IMR-90 (cell line): ENCODE measurements around the gene PRR36. TPM values are rescaled to one million over a fixed set of nuclear protein-coding genes. Genes with fewer than 3 reads are reported as not detected.

Source experiments
- ATAC-seq: fragments of 200-7000 bp; cut with Tn5 transposase; 2 replicates; pipeline ENCODE4 v1.9.1; 2020; ENCODE audit warnings: low read depth, mild to moderate bottlenecking, moderate library complexity
- BruUV-seq: library from RNA; stranded (reverse); fragments of 400-500 nt; replicated peaks from 2 replicates; lab custom pipeline; 2021; lab: Mats Ljungman, UMichigan
- CTCF ChIA-PET: fragments of 300-600 bp; formaldehyde crosslinking; extraction: SDS; loops from one replicate; lab custom pipeline; 2021; ENCODE audit warnings: antibody characterized with exemption; lab: Yijun Ruan, JAX
- POLR2A ChIA-PET: fragments of 300-600 bp; sonication (Branson Sonifier 250); formaldehyde crosslinking; loops from one replicate; lab custom pipeline; 2022; ENCODE audit warnings: antibody characterized with exemption; ENCODE audit not compliant: unreplicated experiment; lab: Charles Lee
- DNase-seq: peaks from one replicate; pipeline ENCODE4 v3.0.0; 2013
- H2AFZ ChIP-seq: replicated peaks from 2 replicates; pipeline ENCODE3; 2013; ENCODE audit warnings: low read length, mild to moderate bottlenecking; ENCODE audit not compliant: poor library complexity
- H2AK5ac ChIP-seq: 2 replicates; pipeline ENCODE4 v1.6.1; 2013; ENCODE audit warnings: low read depth, low read length, inconsistent platforms
- H2AK9ac ChIP-seq: replicated peaks from 2 replicates; pipeline ENCODE3; 2013; ENCODE audit warnings: mild to moderate bottlenecking, low read depth, low read length, moderate library complexity; ENCODE audit not compliant: poor library complexity
- H2BK120ac ChIP-seq: 2 replicates; pipeline ENCODE4 v1.6.1; 2013; ENCODE audit warnings: low read depth, low read length, inconsistent platforms
- H2BK15ac ChIP-seq: 3 replicates; pipeline ENCODE4 v1.6.1; 2013; ENCODE audit warnings: low read depth, low read length, inconsistent platforms
- H2BK20ac ChIP-seq: 2 replicates; pipeline ENCODE4 v1.6.1; 2013; ENCODE audit warnings: low read depth, mild to moderate bottlenecking, inconsistent platforms, low read length, moderate library complexity
- H2BK5ac ChIP-seq: 2 replicates; pipeline ENCODE4 v1.6.1; 2013; ENCODE audit warnings: mild to moderate bottlenecking, low read depth, low read length, inconsistent platforms; ENCODE audit not compliant: poor library complexity, severe bottlenecking
- H3K14ac ChIP-seq: replicated peaks from 2 replicates; pipeline ENCODE4 v1.6.1; 2013; ENCODE audit warnings: low read depth, low read length, inconsistent platforms
- H3K18ac ChIP-seq: 2 replicates; pipeline ENCODE4 v1.6.1; 2013; ENCODE audit warnings: low read depth, low read length, control low read depth
- H3K23ac ChIP-seq: 2 replicates; pipeline ENCODE4 v1.6.1; 2013; ENCODE audit warnings: low read depth, low read length, inconsistent platforms
- H3K27ac ChIP-seq: 2 replicates; pipeline ENCODE4 v1.5.1; 2013; ENCODE audit warnings: mild to moderate bottlenecking, control low read depth, low read length; ENCODE audit not compliant: insufficient read depth
- H3K27me3 ChIP-seq: 2 replicates; pipeline ENCODE4 v1.6.1; 2013; ENCODE audit warnings: low read length; ENCODE audit not compliant: control insufficient read depth, insufficient read depth
- H3K36me3 ChIP-seq: 2 replicates; pipeline ENCODE4 v1.6.1; 2013; ENCODE audit warnings: low read length, mixed read lengths; ENCODE audit not compliant: control insufficient read depth, insufficient read depth
- H3K4ac ChIP-seq: 2 replicates; pipeline ENCODE4 v1.6.1; 2013; ENCODE audit warnings: low read depth, low read length, inconsistent platforms
- H3K4me1 ChIP-seq: 2 replicates; pipeline ENCODE4 v1.6.1; 2013; ENCODE audit warnings: low read length, mixed read lengths; ENCODE audit not compliant: control insufficient read depth, insufficient read depth
- H3K4me2 ChIP-seq: 2 replicates; pipeline ENCODE4 v1.6.1; 2013; ENCODE audit warnings: low read depth, mild to moderate bottlenecking, control low read depth, low read length, moderate library complexity
- H3K4me3 ChIP-seq: 2 replicates; pipeline ENCODE4 v1.5.1; 2013; ENCODE audit warnings: low read depth, mild to moderate bottlenecking, control low read depth, low read length, moderate library complexity; ENCODE audit not compliant: insufficient read depth
- H3K56ac ChIP-seq: 2 replicates; pipeline ENCODE4 v1.6.1; 2013; ENCODE audit warnings: low read length, inconsistent platforms; ENCODE audit not compliant: insufficient read depth; ENCODE audit errors: extremely low read depth
- H3K79me1 ChIP-seq, 2 experiments: 2 replicates each; pipeline ENCODE4 v1.6.1; 2013; ENCODE audit warnings: low read length in 2 of 2, inconsistent platforms in 1 of 2, low read depth in 1 of 2
- H3K9ac ChIP-seq: 2 replicates; pipeline ENCODE4 v1.6.1; 2013; ENCODE audit warnings: low read depth, low read length, control low read depth
- H3K9me1 ChIP-seq: 2 replicates; pipeline ENCODE4 v1.6.1; 2013; ENCODE audit warnings: low read length, inconsistent platforms; ENCODE audit not compliant: insufficient read depth
- H3K9me3 ChIP-seq: 2 replicates; pipeline ENCODE4 v1.6.1; 2013; ENCODE audit warnings: low read length; ENCODE audit not compliant: control insufficient read depth, insufficient read depth
- H4K20me1 ChIP-seq: 2 replicates; pipeline ENCODE4 v1.6.1; 2013; ENCODE audit warnings: low read length, inconsistent platforms; ENCODE audit not compliant: insufficient read depth
- H4K5ac ChIP-seq: 2 replicates; pipeline ENCODE4 v1.6.1; 2013; ENCODE audit warnings: mild to moderate bottlenecking, low read depth, low read length, control low read depth
- H4K8ac ChIP-seq, 2 experiments: 2 replicates each; pipeline ENCODE4 v1.6.1; 2013; ENCODE audit warnings: low read depth in 2 of 2, low read length in 2 of 2, control low read depth in 1 of 2, inconsistent platforms in 1 of 2
- H4K91ac ChIP-seq: 2 replicates; pipeline ENCODE4 v1.6.1; 2013; ENCODE audit warnings: low read depth, low read length, inconsistent platforms; ENCODE audit not compliant: insufficient read depth
- CEBPB ChIP-seq: IDR thresholded peaks from 2 replicates; pipeline ENCODE4 v1.6.1; 2012; ENCODE audit warnings: low read depth, low read length, improper control_type of control experiment
- MAZ ChIP-seq: IDR thresholded peaks from 2 replicates; pipeline ENCODE4 v1.6.1; 2012; ENCODE audit warnings: low read depth, mild to moderate bottlenecking, low read length, improper control_type of control experiment, moderate library complexity, borderline replicate concordance
- WGBS, 2 experiments: methylation state at CpG; one replicate each; pipeline versions ENCODE4 v1.1.5 to v1.1.7; 2013; ENCODE audit warnings: missing lambda C conversion rate in 2 of 2; ENCODE audit not compliant: insufficient read length in 1 of 2; ENCODE audit errors: extremely low coverage in 2 of 2; 5-methylcytosine and 5-hydroxymethylcytosine counted together
- dilution Hi-C: fragments of 300-500 bp; cut with HindIII; formaldehyde crosslinking; loops from one replicate; pipeline ENCODE4 v1.14.3; 2018; ENCODE audit warnings: low sequenced_read_pairs; ENCODE audit not compliant: unreplicated experiment
- in situ Hi-C: fragments of 300-500 bp; cut with MboI; formaldehyde crosslinking; loops from 3 replicates; pipeline ENCODE4 v1.14.3; 2019; ENCODE audit warnings: low sequenced_read_pairs, inconsistent platforms, mixed read lengths
- intact Hi-C: fragments of 100-400 bp; cut with micrococcal nuclease; formaldehyde crosslinking; loops from 2 replicates; pipeline ENCODE4 v1.10.0; 2022
- polyA plus RNA-seq, 3 experiments: library from polyadenylated mRNA; depleted of rRNA; stranded (reverse); fragments of >200 nt; gene quantifications; 2 replicates each; pipeline ENCODE4 v1.2.3, GENCODE V29; 2012; ENCODE audit warnings: low replicate concordance in 1 of 3
- total RNA-seq: library from RNA; depleted of rRNA; stranded (reverse); fragments of >200 nt; gene quantifications from 2 replicates; pipeline ENCODE4 v1.2.3, GENCODE V29; 2012

Gene PRR36
- total and polyA plus RNA-seq, 2 of the 4 experiments (the other 2 are of a cell fraction), result 0.02 TPM; not detected in 1

GRCh38 chr19:7822910-7823515, 51.2 kb downstream of the PRR36 start:
- TF ChIP-seq MAZ (no peak), CEBPB (peak; percentile 47; the same call in 1 of the 2 replicates)
- DNase-seq (no peak), ATAC-seq (no peak)
- H3K9ac ChIP-seq, result no peak overlapping the region
- dilution Hi-C loops, result no loop called here
- no peak overlapping the region for H2BK15ac ChIP-seq
- no peak overlapping the region for H3K4ac ChIP-seq
- ChIA-PET CTCF (no interaction called here), POLR2A (no interaction called here)
- no peaks in the 10 kb centered on the region for H3K9me1 ChIP-seq
- H3K14ac ChIP-seq, result no peak overlapping the region
- peaks cover 11% of the 10 kb centered on the region for H3K27me3 ChIP-seq
- H3K4me2 ChIP-seq, result no peak overlapping the region
- no peak overlapping the region for H2BK120ac ChIP-seq
- H4K91ac ChIP-seq, result no peak overlapping the region
- H3K9me3 ChIP-seq, result peaks cover 6% of the 10 kb centered on the region; the same call in 1 of the 2 replicates
- no peak overlapping the region for H2BK5ac ChIP-seq
- no peaks in the 10 kb centered on the region for H3K79me1 ChIP-seq
- H3K27ac ChIP-seq, result no peak overlapping the region
- no CpG with 5 or more reads among the region's 4 CpGs for WGBS, 2 experiments
- no peak overlapping the region for H2AFZ ChIP-seq
- no peak overlapping the region for H4K5ac ChIP-seq
- no peak overlapping the region for H3K56ac ChIP-seq
- no peak overlapping the region for H3K23ac ChIP-seq
- no peak overlapping the region for H3K4me3 ChIP-seq
- no peak overlapping the region for H2BK20ac ChIP-seq
- H2AK9ac ChIP-seq, result no peak overlapping the region
- intact Hi-C loops, result no loop called here
- no TSS peak for BruUV-seq
- H2AK5ac ChIP-seq, result no peak overlapping the region
- no peaks in the 10 kb centered on the region for H3K36me3 ChIP-seq
- in situ Hi-C loops, result loop anchor here (25.0 kb wide), 1 partner anchor 711 kb away; no protein-coding TSS in a partner anchor
- H4K20me1 ChIP-seq, result no peaks in the 10 kb centered on the region
- no peaks in the 10 kb centered on the region for H3K4me1 ChIP-seq
- no peak overlapping the region for H4K8ac ChIP-seq
- no peak overlapping the region for H3K18ac ChIP-seq
